SK-N-SH (cell line): ENCODE data around the gene DLEC1. TPM values are rescaled to one million over a fixed set of nuclear protein-coding genes. Genes with fewer than 3 reads are reported as not detected.

Experiments
- CTCF ChIA-PET: fragments of 300-600, 350-600 bp; formaldehyde crosslinking; extraction: SDS; loops from one replicate; lab custom pipeline; 2021; lab: Yijun Ruan, JAX
- POLR2A ChIA-PET: fragments of 350-600 bp; sonication (Branson Sonifier 250); formaldehyde crosslinking; extraction: SDS; loops from one replicate; lab custom pipeline; 2020; ENCODE audit warnings: antibody characterized with exemption, inconsistent platforms; lab: Yijun Ruan, JAX
- DNase-seq: peaks from one replicate; pipeline ENCODE4 v3.0.0; 2012
- H2AFZ ChIP-seq: fragments of 200-600 bp; sonication (generic); 2 replicates; pipeline ENCODE4 v1.8.1; 2016; ENCODE audit warnings: antibody characterized with exemption, mild to moderate bottlenecking, low read depth
- H3F3A ChIP-seq: fragments of 200-600 bp; sonication (generic); replicated peaks from 2 replicates; pipeline ENCODE3; 2016; ENCODE audit warnings: antibody characterized with exemption, mild to moderate bottlenecking; ENCODE audit not compliant: insufficient read depth
- H3K27ac ChIP-seq, 2 experiments: fragments of 200-500 bp in 1 of 2; fragments of 200-600 bp in 1 of 2; sonication (Bioruptor generic) in 1 of 2; sonication (generic), shearing (Covaris generic) in 1 of 2; 2 replicates each; pipeline versions ENCODE4 v1.5.1 to v1.6.1; 2014 to 2016; ENCODE audit warnings: low read depth in 2 of 2, inconsistent platforms in 1 of 2, low read length in 1 of 2, mild to moderate bottlenecking in 1 of 2, mixed read lengths in 1 of 2
- H3K27me3 ChIP-seq: fragments of 200-600 bp; sonication (generic), shearing (Covaris generic); 2 replicates; pipeline ENCODE4 v1.6.1; 2016; ENCODE audit warnings: mixed run types; ENCODE audit not compliant: insufficient read depth
- H3K36me3 ChIP-seq, 2 experiments: fragments of 200-500 bp in 1 of 2; fragments of 200-600 bp in 1 of 2; sonication (Bioruptor generic) in 1 of 2; sonication (generic) in 1 of 2; replicated peaks in 1 of 2; 2 replicates each; pipeline versions ENCODE3 to v1.5.1; 2014 to 2016; ENCODE audit warnings: low read length in 1 of 2, mild to moderate bottlenecking in 1 of 2; ENCODE audit not compliant: insufficient read depth in 2 of 2, control insufficient read depth in 1 of 2
- H3K4me1 ChIP-seq, 2 experiments: fragments of 200-500 bp in 1 of 2; fragments of 200-600 bp in 1 of 2; sonication (Bioruptor generic) in 1 of 2; sonication (generic), shearing (Covaris generic) in 1 of 2; 2 replicates each; pipeline versions ENCODE4 v1.5.1 to v1.6.1; 2014 to 2016; ENCODE audit warnings: low read depth in 1 of 2, low read length in 1 of 2, mixed run types in 1 of 2; ENCODE audit not compliant: insufficient read depth in 2 of 2, control insufficient read depth in 1 of 2
- H3K4me2 ChIP-seq: fragments of 200-600 bp; sonication (generic), shearing (Covaris generic); 2 replicates; pipeline ENCODE4 v1.6.1; 2017; ENCODE audit warnings: mixed run types
- H3K4me3 ChIP-seq, 2 experiments: fragments of 200-500 bp in 1 of 2; fragments of 200-600 bp in 1 of 2; sonication (Bioruptor generic) in 1 of 2; sonication (generic), shearing (Covaris generic) in 1 of 2; 2 replicates each; pipeline versions ENCODE4 v1.5.1 to v1.8.1; 2014 to 2016; ENCODE audit warnings: low read depth in 2 of 2, inconsistent platforms in 1 of 2, low read length in 1 of 2, mild to moderate bottlenecking in 1 of 2, mixed read lengths in 1 of 2, moderate library complexity in 1 of 2
- H3K79me2 ChIP-seq: fragments of 200-600 bp; sonication (generic); 2 replicates; pipeline ENCODE4 v1.8.1; 2017; ENCODE audit warnings: mild to moderate bottlenecking; ENCODE audit not compliant: insufficient read depth
- H3K9ac ChIP-seq: fragments of 200-600 bp; sonication (generic); 2 replicates; pipeline ENCODE4 v1.6.1; 2017; ENCODE audit warnings: mixed run types
- H3K9me2 ChIP-seq: fragments of 200-600 bp; sonication (generic); 2 replicates; pipeline ENCODE4 v1.6.1; 2017; ENCODE audit warnings: mixed run types
- H3K9me3 ChIP-seq: fragments of 200-600 bp; sonication (generic); 2 replicates; pipeline ENCODE4 v1.6.1; 2017; ENCODE audit warnings: mixed run types, mild to moderate bottlenecking, moderate library complexity
- H4K20me1 ChIP-seq: fragments of 200-600 bp; sonication (generic); 2 replicates; pipeline ENCODE4 v1.6.1; 2017; ENCODE audit warnings: mild to moderate bottlenecking, mixed run types; ENCODE audit not compliant: insufficient read depth
- CHD2 ChIP-seq: fragments of 150-350 bp; IDR thresholded peaks from 2 replicates; pipeline ENCODE4 v1.6.1; 2018; ENCODE audit warnings: low read length; ENCODE audit not compliant: partially characterized antibody
- ELF1 ChIP-seq: IDR thresholded peaks from 2 replicates; pipeline ENCODE4 v1.4.0; 2012
- EP300 ChIP-seq, 2 experiments: IDR thresholded peaks; 2 replicates each; pipeline versions ENCODE4 v1.4.0 to v1.6.1; 2012; ENCODE audit warnings: borderline replicate concordance in 1 of 2, low read depth in 1 of 2, low read length in 1 of 2
- EZH2phosphoT487 ChIP-seq: fragments of 200-600 bp; sonication (generic); IDR thresholded peaks from 2 replicates; pipeline ENCODE4 v1.6.1; 2017; ENCODE audit warnings: low read depth, mixed run types, mild to moderate bottlenecking, antibody characterized with exemption, moderate library complexity, borderline replicate concordance
- FOSL2 ChIP-seq: IDR thresholded peaks from 2 replicates; pipeline ENCODE4 v1.4.0; 2012; ENCODE audit warnings: low read depth, mild to moderate bottlenecking, moderate library complexity, borderline replicate concordance
- FOXJ3 ChIP-seq: sonication (generic); formaldehyde crosslinking; IDR thresholded peaks from 2 replicates; pipeline ENCODE4 v1.5.1; 2020; ENCODE audit warnings: mild to moderate bottlenecking, missing genetic modification reagents
- GABPA ChIP-seq: IDR thresholded peaks from 2 replicates; pipeline ENCODE4 v1.4.0; 2012; ENCODE audit warnings: low read depth, mild to moderate bottlenecking
- GATA2 ChIP-seq: sonication (generic); formaldehyde crosslinking; IDR thresholded peaks from 2 replicates; pipeline ENCODE4 v1.5.0; 2020; ENCODE audit warnings: mild to moderate bottlenecking, missing genetic modification reagents
- IRF3 ChIP-seq: fragments of 150-350 bp; IDR thresholded peaks from 2 replicates; pipeline ENCODE4 v1.6.1; 2016; ENCODE audit warnings: mild to moderate bottlenecking, low read depth, low read length
- JUND ChIP-seq: IDR thresholded peaks from 2 replicates; pipeline ENCODE4 v1.4.0; 2012
- MEF2A ChIP-seq: IDR thresholded peaks from 2 replicates; pipeline ENCODE4 v1.4.0; 2012; ENCODE audit warnings: low read depth, borderline replicate concordance
- MXI1 ChIP-seq: IDR thresholded peaks from 2 replicates; pipeline ENCODE4 v1.6.1; 2012; ENCODE audit warnings: mild to moderate bottlenecking, low read depth, low read length, improper control_type of control experiment
- NRF1 ChIP-seq: IDR thresholded peaks from 2 replicates; pipeline ENCODE4 v1.6.1; 2012; ENCODE audit warnings: low read depth, mild to moderate bottlenecking, low read length
- POLR2AphosphoS5 ChIP-seq: IDR thresholded peaks from 2 replicates; pipeline ENCODE4 v1.6.1; 2012; ENCODE audit warnings: low read depth, low read length
- REST ChIP-seq: IDR thresholded peaks from 2 replicates; pipeline ENCODE4 v1.6.1; 2012; ENCODE audit warnings: mild to moderate bottlenecking, low read depth, low read length, moderate library complexity
- SIN3A ChIP-seq: IDR thresholded peaks from 2 replicates; pipeline ENCODE4 v1.6.1; 2012; ENCODE audit warnings: low read depth, mild to moderate bottlenecking, low read length, moderate library complexity, borderline replicate concordance
- SMC3 ChIP-seq: IDR thresholded peaks from 2 replicates; pipeline ENCODE4 v1.6.1; 2012; ENCODE audit warnings: low read depth, low read length, improper control_type of control experiment
- TAF1 ChIP-seq: IDR thresholded peaks from 2 replicates; pipeline ENCODE4 v1.6.1; 2012; ENCODE audit warnings: low read depth, mild to moderate bottlenecking, low read length, moderate library complexity, borderline replicate concordance
- TEAD4 ChIP-seq: IDR thresholded peaks from 2 replicates; pipeline ENCODE4 v1.4.0; 2012; ENCODE audit warnings: mild to moderate bottlenecking, borderline replicate concordance; ENCODE audit not compliant: insufficient read depth
- USF1 ChIP-seq: IDR thresholded peaks from 2 replicates; pipeline ENCODE4 v1.4.0; 2012; ENCODE audit warnings: low read depth, borderline replicate concordance
- WGBS: methylation state at CpG from one replicate; pipeline ENCODE4 v1.1.6; 2017; ENCODE audit warnings: low lambda C conversion rate; 5-methylcytosine and 5-hydroxymethylcytosine counted together
- polyA plus RNA-seq, 3 experiments: library from polyadenylated mRNA; depleted of rRNA; stranded (reverse); fragments of >200 nt; gene quantifications; 2 replicates each; pipeline ENCODE4 v1.2.3, GENCODE V29; 2012

The DLEC1 gene
- polyA plus RNA-seq, 1 of the 3 experiments (the other 2 are of a cell fraction), result 0.02 TPM

GRCh38 chr3:38119821-38120692 is 81.0 kb downstream of the DLEC1 start:
- Histone ChIP-seq H3K36me3 (peaks cover 0 to 25% of the 10 kb centered on the region in 2 experiments), H3K27ac (no peak overlapping the region), H4K20me1 (no peaks in the 10 kb centered on the region), H3K4me1 (no peaks in the 10 kb centered on the region), H3K4me3 (no peak overlapping the region), H3K79me2 (no peaks in the 10 kb centered on the region), H2AFZ (no peak overlapping the region), H3K4me2 (no peak overlapping the region), H3K9ac (no peak overlapping the region), H3K9me2 (no peaks in the 10 kb centered on the region), H3K27me3 (no peaks in the 10 kb centered on the region), H3K9me3 (no peaks in the 10 kb centered on the region), H3F3A (no peaks in the 10 kb centered on the region)
- CTCF ChIA-PET, result interaction anchor here (0.7 to 4.8 kb wide), 6 partner anchors 8 to 531 kb away, joined by 4 to 27 read pairs (median 8); partner anchors contain the start of gene XYLB
- WGBS, result 98% methylated on average over 5 of the region's 7 CpGs
- no peak for TF ChIP-seq ELF1
- no peak for TF ChIP-seq USF1
- no peak for TF ChIP-seq FOSL2
- TF ChIP-seq FOXJ3 (CRISPR knock-in tag), result no peak
- DNase-seq, result no peak
- POLR2A ChIA-PET, result interaction anchor here (0.8 to 1.9 kb wide), 2 partner anchors 81 to 224 kb away, joined by 4 read pairs; no protein-coding TSS in a partner anchor

GRCh38 chr3:38120693-38121450 is 81.9 kb downstream of the DLEC1 start:
- Histone ChIP-seq H3K9me2 (no peaks in the 10 kb centered on the region), H3K36me3 (peaks cover 0 to 33% of the 10 kb centered on the region in 2 experiments), H3K4me2 (no peak overlapping the region), H3F3A (no peaks in the 10 kb centered on the region), H4K20me1 (no peaks in the 10 kb centered on the region), H3K4me3 (no peak overlapping the region), H3K27ac (no peak overlapping the region), H3K27me3 (no peaks in the 10 kb centered on the region), H3K4me1 (no peaks in the 10 kb centered on the region), H3K9ac (no peak overlapping the region), H3K9me3 (no peaks in the 10 kb centered on the region), H3K79me2 (no peaks in the 10 kb centered on the region), H2AFZ (no peak overlapping the region)
- ChIA-PET POLR2A (interaction anchor here (1.0 kb wide), 1 partner anchor 16 kb away, joined by 3 read pairs; the partner anchor contains the start of gene ACAA1), CTCF (interaction anchor here (1.2 to 4.8 kb wide), 6 partner anchors 12 to 530 kb away, joined by 3 to 27 read pairs (median 5); partner anchors contain the start of gene XYLB)
- 88% methylated on average over 10 of the region's 11 CpGs for WGBS
- no peak for DNase-seq
- no peak for TF ChIP-seq POLR2AphosphoS5
- no peak for TF ChIP-seq MXI1
- TF ChIP-seq EZH2phosphoT487, result no peak
- TF ChIP-seq SIN3A, result no peak
- TF ChIP-seq JUND, result no peak
- TF ChIP-seq NRF1, result no peak
- TF ChIP-seq GABPA, result no peak
- TF ChIP-seq SMC3, result no peak
- TF ChIP-seq EP300 (IDR thresholded peaks at IDR 0.05; ENCODE audit: borderline replicate concordance in 1 of 2, low read depth in 1 of 2, low read length in 1 of 2), result no peak
- TF ChIP-seq CHD2, result no peak
- no peak for TF ChIP-seq GATA2 (CRISPR knock-in tag)
- no peak for TF ChIP-seq MEF2A
- no peak for TF ChIP-seq IRF3
- no peak for TF ChIP-seq TAF1
- no peak for TF ChIP-seq ELF1
- TF ChIP-seq TEAD4, result no peak
- TF ChIP-seq REST, result no peak
